OCI-LY3 (cell line): ENCODE data around the gene TMCC1.

Experiments used
- H2AFZ ChIP-seq: fragments of 200-600, 300-600 bp; shearing (Covaris generic); 2 replicates; pipeline ENCODE4 v1.6.0; 2014; ENCODE audit warnings: antibody characterized with exemption, low read depth, low read length
- H3K27ac ChIP-seq: fragments of 200-600, 300-600 bp; sonication (generic); 2 replicates; pipeline ENCODE4 v1.5.1; 2014; ENCODE audit warnings: mild to moderate bottlenecking, low read length, moderate library complexity, mixed read lengths
- H3K27me3 ChIP-seq: fragments of 200-600, 300-600 bp; sonication (generic); 2 replicates; pipeline ENCODE4 v1.6.1; 2014; ENCODE audit warnings: low read depth, low read length, mixed read lengths
- H3K36me3 ChIP-seq: fragments of 200-600, 300-600 bp; sonication (generic); replicated peaks from 2 replicates; pipeline ENCODE3; 2014; ENCODE audit warnings: low read depth, low read length, mixed read lengths
- H3K4me1 ChIP-seq: fragments of 300-600, 200-600 bp; sonication (generic); 2 replicates; pipeline ENCODE4 v1.6.1; 2014; ENCODE audit warnings: low read length, mixed read lengths
- H3K4me2 ChIP-seq: fragments of 200-600, 300-600 bp; sonication (generic); 2 replicates; pipeline ENCODE4 v1.6.1; 2014; ENCODE audit warnings: low read length, mixed read lengths
- H3K4me3 ChIP-seq: fragments of 300-600, 200-600 bp; sonication (generic); 2 replicates; pipeline ENCODE4 v1.5.1; 2014; ENCODE audit warnings: antibody characterized with exemption, mild to moderate bottlenecking, low read length, moderate library complexity
- H3K79me2 ChIP-seq: fragments of 300-600, 200-600 bp; shearing (Covaris generic); 2 replicates; pipeline ENCODE4 v1.6.1; 2014; ENCODE audit warnings: mild to moderate bottlenecking, low read length, mixed read lengths
- H3K9ac ChIP-seq: fragments of 300-600, 200-600 bp; shearing (Covaris generic); 2 replicates; pipeline ENCODE4 v1.6.0; 2014; ENCODE audit warnings: mild to moderate bottlenecking, low read length, moderate library complexity
- H3K9me3 ChIP-seq: fragments of 200-600, 300-600 bp; shearing (Covaris generic); 2 replicates; pipeline ENCODE4 v1.6.1; 2014; ENCODE audit warnings: low read length, mixed read lengths; ENCODE audit not compliant: insufficient read depth
- H4K20me1 ChIP-seq: fragments of 200-600, 300-600 bp; sonication (generic); 2 replicates; pipeline ENCODE4 v1.6.1; 2016; ENCODE audit warnings: low read length, mixed read lengths; ENCODE audit not compliant: insufficient read depth
- EZH2phosphoT487 ChIP-seq: fragments of 200-600 bp; shearing (Covaris generic); IDR thresholded peaks from 2 replicates; pipeline ENCODE4 v1.6.1; 2018; ENCODE audit warnings: antibody characterized with exemption, mixed run types, low read depth
- TF ChIP-seq, protein P1 (sequence below): fragments of 200-600, 300-600 bp; sonication (generic); IDR thresholded peaks from 2 replicates; pipeline ENCODE4 v1.5.1; 2014; ENCODE audit warnings: antibody characterized with exemption, low read length, low read depth

TMCC1 gene

DNA sequence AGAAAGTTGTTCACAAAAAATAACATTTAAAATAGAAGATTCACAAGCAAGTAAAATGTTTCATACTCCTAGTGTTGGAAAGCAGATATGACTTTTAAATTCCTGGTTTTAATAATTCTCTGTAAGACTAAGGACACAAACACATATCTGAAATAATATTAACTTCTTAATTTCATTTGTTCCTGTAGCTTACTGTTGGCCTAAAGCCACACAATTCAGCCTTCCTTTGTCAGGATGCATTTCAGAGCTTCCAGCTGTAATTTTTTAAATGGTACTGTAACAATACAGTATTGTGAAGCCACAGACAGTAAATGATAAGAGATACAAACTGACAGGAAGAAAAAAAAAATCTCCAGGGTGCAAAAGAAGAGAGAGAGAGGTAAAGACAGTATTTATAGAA lies 84.2 kb downstream of the TMCC1 start:
- TF ChIP-seq, protein P1, sequence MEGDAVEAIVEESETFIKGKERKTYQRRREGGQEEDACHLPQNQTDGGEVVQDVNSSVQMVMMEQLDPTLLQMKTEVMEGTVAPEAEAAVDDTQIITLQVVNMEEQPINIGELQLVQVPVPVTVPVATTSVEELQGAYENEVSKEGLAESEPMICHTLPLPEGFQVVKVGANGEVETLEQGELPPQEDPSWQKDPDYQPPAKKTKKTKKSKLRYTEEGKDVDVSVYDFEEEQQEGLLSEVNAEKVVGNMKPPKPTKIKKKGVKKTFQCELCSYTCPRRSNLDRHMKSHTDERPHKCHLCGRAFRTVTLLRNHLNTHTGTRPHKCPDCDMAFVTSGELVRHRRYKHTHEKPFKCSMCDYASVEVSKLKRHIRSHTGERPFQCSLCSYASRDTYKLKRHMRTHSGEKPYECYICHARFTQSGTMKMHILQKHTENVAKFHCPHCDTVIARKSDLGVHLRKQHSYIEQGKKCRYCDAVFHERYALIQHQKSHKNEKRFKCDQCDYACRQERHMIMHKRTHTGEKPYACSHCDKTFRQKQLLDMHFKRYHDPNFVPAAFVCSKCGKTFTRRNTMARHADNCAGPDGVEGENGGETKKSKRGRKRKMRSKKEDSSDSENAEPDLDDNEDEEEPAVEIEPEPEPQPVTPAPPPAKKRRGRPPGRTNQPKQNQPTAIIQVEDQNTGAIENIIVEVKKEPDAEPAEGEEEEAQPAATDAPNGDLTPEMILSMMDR, result no peak
- no peak for TF ChIP-seq EZH2phosphoT487
- no peaks in the 10 kb centered on the region for H3K9me3 ChIP-seq
- no peaks in the 10 kb centered on the region for H3K79me2 ChIP-seq
- H3K4me1 ChIP-seq, result peaks cover 5% of the 10 kb centered on the region; the same call in 1 of the 2 replicates
- no peak overlapping the region for H3K4me3 ChIP-seq
- H2AFZ ChIP-seq, result no peak overlapping the region
- H3K9ac ChIP-seq, result no peak overlapping the region
- no peak overlapping the region for H3K27ac ChIP-seq
- no peaks in the 10 kb centered on the region for H3K27me3 ChIP-seq
- no peak overlapping the region for H3K4me2 ChIP-seq
- H4K20me1 ChIP-seq, result no peaks in the 10 kb centered on the region
- no peaks in the 10 kb centered on the region for H3K36me3 ChIP-seq

DNA sequence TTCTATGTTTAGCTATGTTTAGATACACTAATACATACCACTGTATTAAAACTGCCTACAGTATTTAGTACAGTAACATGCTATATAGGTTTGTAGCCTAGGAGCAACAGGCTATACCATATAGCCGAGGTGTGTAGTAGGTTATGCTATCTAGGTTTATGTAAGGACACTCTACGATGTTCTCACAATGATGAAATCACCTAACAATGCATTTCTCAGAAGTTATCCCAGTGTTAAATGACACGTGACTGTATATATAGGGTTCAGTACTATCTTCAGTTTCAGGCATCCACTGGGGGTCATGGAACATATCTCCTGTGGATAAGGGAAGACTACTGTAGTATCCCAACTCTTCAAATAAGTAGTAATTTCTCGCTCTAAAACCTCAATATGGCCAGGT lies 97.4 kb downstream of the TMCC1 start:
- Histone ChIP-seq H3K4me1 (peaks cover 3% of the 10 kb centered on the region; the same call in 1 of the 2 replicates), H3K27ac (no peak overlapping the region), H3K9me3 (no peaks in the 10 kb centered on the region), H3K4me2 (no peak overlapping the region), H3K79me2 (no peaks in the 10 kb centered on the region), H4K20me1 (no peaks in the 10 kb centered on the region; the same call in 1 of the 2 replicates), H2AFZ (no peak overlapping the region), H3K27me3 (no peaks in the 10 kb centered on the region), H3K36me3 (no peaks in the 10 kb centered on the region), H3K4me3 (no peak overlapping the region), H3K9ac (no peak overlapping the region)
- no peak for TF ChIP-seq EZH2phosphoT487
- TF ChIP-seq, protein P1, result no peak

DNA sequence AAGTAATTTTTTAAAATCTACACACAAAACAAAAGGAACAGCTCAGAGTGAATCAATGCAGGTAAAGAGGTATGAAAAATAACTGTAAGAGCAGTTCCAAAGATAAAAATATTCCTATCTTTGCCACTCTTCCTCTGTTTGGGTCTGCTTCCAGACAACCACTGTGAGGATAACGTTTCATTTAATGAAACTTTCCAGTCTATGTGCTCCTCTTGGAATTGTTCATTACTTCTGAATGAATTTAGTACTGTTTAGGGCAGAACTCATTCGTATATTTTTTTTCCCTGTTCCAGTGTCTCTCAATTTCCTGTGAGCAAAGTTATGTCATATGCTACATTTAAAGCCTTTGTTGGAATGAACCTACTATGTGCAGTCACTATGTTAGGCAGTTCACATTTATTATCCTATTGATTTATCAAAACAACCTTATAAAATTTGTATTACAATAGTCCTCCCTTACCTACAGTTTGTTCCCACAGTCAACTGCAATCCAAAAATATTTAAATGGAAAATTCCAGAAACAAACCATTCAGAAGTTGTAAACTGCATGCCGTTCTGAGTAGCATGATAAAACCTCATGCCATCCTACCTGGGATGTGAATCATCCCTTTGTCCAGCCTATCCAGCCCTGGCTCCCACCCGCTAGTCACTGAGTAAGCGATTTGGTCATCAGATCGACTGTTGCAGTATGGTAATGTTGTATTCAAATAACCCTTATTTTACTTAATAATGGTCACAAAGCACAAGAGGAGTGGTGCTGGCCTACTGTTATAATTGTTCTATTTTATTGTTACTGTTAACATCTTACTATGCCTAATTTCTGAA lies 98.1 kb downstream of the TMCC1 start:
- H3K79me2 ChIP-seq, result no peaks in the 10 kb centered on the region
- H3K9ac ChIP-seq, result no peak overlapping the region
- H3K27me3 ChIP-seq, result no peaks in the 10 kb centered on the region
- H2AFZ ChIP-seq, result no peak overlapping the region
- no peaks in the 10 kb centered on the region; the same call in 1 of the 2 replicates for H4K20me1 ChIP-seq
- H3K36me3 ChIP-seq, result no peaks in the 10 kb centered on the region
- H3K4me2 ChIP-seq, result no peak overlapping the region
- no peak for TF ChIP-seq EZH2phosphoT487
- TF ChIP-seq, protein P1, result no peak
- no peaks in the 10 kb centered on the region for H3K9me3 ChIP-seq
- H3K27ac ChIP-seq, result no peak overlapping the region
- no peak overlapping the region for H3K4me3 ChIP-seq
- H3K4me1 ChIP-seq, result peaks cover 3% of the 10 kb centered on the region; the same call in 1 of the 2 replicates

DNA sequence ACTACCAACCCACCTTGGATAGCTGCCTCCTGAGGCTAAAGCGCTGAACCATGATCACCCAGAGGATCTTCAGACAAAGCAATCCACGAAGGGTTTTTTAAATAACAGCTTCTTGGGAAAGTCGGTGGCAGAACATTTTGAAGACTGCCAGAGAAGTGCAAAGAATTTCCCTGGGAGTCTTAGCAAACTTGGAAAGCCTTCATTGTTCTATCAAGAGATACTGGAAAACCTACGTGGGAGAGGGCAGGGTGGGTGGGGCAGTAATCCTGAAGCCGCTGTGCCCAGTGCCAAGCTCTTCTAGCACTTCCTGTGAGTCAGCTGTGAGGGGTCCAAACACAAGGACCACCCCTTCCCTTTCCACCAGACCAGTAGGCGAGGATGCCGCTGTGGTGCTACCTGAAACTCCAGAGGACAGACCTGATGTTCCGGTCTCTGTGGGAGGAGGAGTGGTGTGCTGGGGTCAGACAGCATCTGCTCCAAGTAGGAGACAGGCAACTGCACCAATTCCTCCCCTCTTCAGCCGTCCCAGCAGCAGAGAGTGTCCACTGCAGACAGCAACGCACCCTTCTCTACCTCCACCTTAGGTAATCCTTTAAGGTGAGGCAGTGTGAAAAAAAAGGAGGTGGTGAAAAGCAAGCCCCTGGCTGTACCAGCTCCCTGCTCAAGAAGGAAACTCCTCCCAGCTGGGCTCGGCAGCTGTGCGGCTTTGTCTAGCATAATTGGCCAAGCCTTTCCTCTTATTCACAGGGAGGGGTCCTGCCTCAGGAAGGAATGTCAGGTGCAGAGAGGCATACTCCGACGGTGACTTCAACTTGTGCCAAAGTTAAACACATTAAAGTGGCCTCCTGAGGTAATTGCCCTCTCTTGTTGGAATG lies 99.0 kb downstream of the TMCC1 start:
- Histone ChIP-seq H3K4me2 (no peak overlapping the region), H3K4me3 (no peak overlapping the region), H3K27me3 (no peaks in the 10 kb centered on the region), H3K36me3 (no peaks in the 10 kb centered on the region), H3K4me1 (peaks cover 3% of the 10 kb centered on the region; the same call in 1 of the 2 replicates), H3K9me3 (no peaks in the 10 kb centered on the region), H3K9ac (no peak overlapping the region), H3K79me2 (no peaks in the 10 kb centered on the region), H3K27ac (no peak overlapping the region), H4K20me1 (no peaks in the 10 kb centered on the region; the same call in 1 of the 2 replicates), H2AFZ (no peak overlapping the region)
- TF ChIP-seq EZH2phosphoT487, result no peak
